HG03521 (cell line): ENCODE data around the gene LHFPL6.

ENCODE experiments used
- ATAC-seq: cut with Tn5 transposase; IDR thresholded peaks from one replicate; pipeline ENCODE4 v1.9.1; 2021; ENCODE audit warnings: mild to moderate bottlenecking, moderate library complexity; ENCODE audit not compliant: unreplicated experiment

LHFPL6 gene

GRCh38 chr13:39397226-39397895, 205.6 kb downstream of the LHFPL6 start:
- no peak for ATAC-seq

- ATAC-seq, result no peak
These were observed 208.0 kb downstream of the LHFPL6 start for GRCh38 chr13:39394796-39395678.

GRCh38 chr13:39391761-39392160, 211.2 kb downstream of the LHFPL6 start:
- no peak for ATAC-seq

- no peak for ATAC-seq
These were observed 214.0 kb downstream of the LHFPL6 start for GRCh38 chr13:39389013-39389412.

- ATAC-seq, result no peak
These were observed 217.3 kb downstream of the LHFPL6 start for GRCh38 chr13:39385621-39386231.

- ATAC-seq, result no peak
These were observed 217.8 kb downstream of the LHFPL6 start for GRCh38 chr13:39385154-39385553.

GRCh38 chr13:39381456-39381855, 221.5 kb downstream of the LHFPL6 start:
- ATAC-seq, result no peak

GRCh38 chr13:39379667-39380655, 223.0 kb downstream of the LHFPL6 start:
- no peak for ATAC-seq

GRCh38 chr13:39379118-39379517, 223.9 kb downstream of the LHFPL6 start:
- peak; percentile 86 for ATAC-seq

GRCh38 chr13:39378306-39378705, 224.7 kb downstream of the LHFPL6 start:
- no peak for ATAC-seq

- no peak for ATAC-seq
These were observed 225.3 kb downstream of the LHFPL6 start for GRCh38 chr13:39377699-39378098.

- ATAC-seq, result no peak
These were observed 226.9 kb downstream of the LHFPL6 start for GRCh38 chr13:39376076-39376475.

- no peak for ATAC-seq
These were observed 227.4 kb downstream of the LHFPL6 start for GRCh38 chr13:39375601-39376000.

- no peak for ATAC-seq
These were observed 228.2 kb downstream of the LHFPL6 start for GRCh38 chr13:39374741-39375189.

- ATAC-seq, result no peak
These were observed 229.8 kb downstream of the LHFPL6 start for GRCh38 chr13:39373145-39373544.

GRCh38 chr13:39371706-39372105, 231.3 kb downstream of the LHFPL6 start:
- ATAC-seq, result no peak

GRCh38 chr13:39370554-39370953, 232.4 kb downstream of the LHFPL6 start:
- no peak for ATAC-seq

GRCh38 chr13:39370048-39370447, 232.9 kb downstream of the LHFPL6 start:
- no peak for ATAC-seq

- ATAC-seq, result no peak
These were observed 233.7 kb downstream of the LHFPL6 start for GRCh38 chr13:39369161-39369890.

- no peak for ATAC-seq
These were observed 237.1 kb downstream of the LHFPL6 start for GRCh38 chr13:39365879-39366278.
